HG02973 (cell line): ENCODE results near the gene CWC22.
A peak's percentile ranks its signal among the peaks of the same experiment; 100 is the strongest.
"Not testable (repeated sequence)": the region's sequence is repeated elsewhere in the genome, so short reads cannot be mapped to it uniquely, and the experiment has no call there.

Source experiments
- ATAC-seq: cut with Tn5 transposase; IDR thresholded peaks from one replicate; pipeline ENCODE4 v1.9.1; 2021; ENCODE audit warnings: moderate library complexity; ENCODE audit not compliant: unreplicated experiment

Gene CWC22

GRCh38 chr2:180003559-180003958, 3.5 kb downstream of the CWC22 start:
- no peak for ATAC-seq

- no peak for ATAC-seq
These were observed 4.0 kb downstream of the CWC22 start for GRCh38 chr2:180003073-180003472.

- no peak for ATAC-seq
These were observed 4.8 kb downstream of the CWC22 start for GRCh38 chr2:180002198-180002770.

GRCh38 chr2:180001726-180002125, 5.4 kb downstream of the CWC22 start:
- ATAC-seq: no peak

GRCh38 chr2:180000434-180000833, 6.7 kb downstream of the CWC22 start:
- ATAC-seq: peak; percentile 38

- no peak for ATAC-seq
These were observed 8.1 kb downstream of the CWC22 start for GRCh38 chr2:179999000-179999399.

- ATAC-seq: no peak
These were observed 11.2 kb downstream of the CWC22 start for GRCh38 chr2:179995741-179996515.

GRCh38 chr2:179991344-179991743, 15.8 kb downstream of the CWC22 start:
- ATAC-seq: no peak

GRCh38 chr2:179990676-179991317, 16.3 kb downstream of the CWC22 start:
- no peak for ATAC-seq

GRCh38 chr2:179987916-179988315, 19.2 kb downstream of the CWC22 start:
- no peak for ATAC-seq

- peak; percentile 99 for ATAC-seq
These were observed 21.8 kb downstream of the CWC22 start for GRCh38 chr2:179985163-179985820.

- no peak for ATAC-seq
These were observed 23.7 kb downstream of the CWC22 start for GRCh38 chr2:179983250-179983932.

GRCh38 chr2:179981085-179981484, 26.0 kb downstream of the CWC22 start:
- ATAC-seq: no peak

- no peak for ATAC-seq
These were observed 32.3 kb downstream of the CWC22 start for GRCh38 chr2:179974761-179975160.

- ATAC-seq: no peak
These were observed 40.2 kb downstream of the CWC22 start for GRCh38 chr2:179966778-179967394.

GRCh38 chr2:179965291-179966258, 41.5 kb downstream of the CWC22 start:
- no peak for ATAC-seq

- ATAC-seq: no peak
These were observed 43.5 kb downstream of the CWC22 start for GRCh38 chr2:179963626-179964025.

GRCh38 chr2:179958251-179958650, 48.8 kb downstream of the CWC22 start:
- ATAC-seq: not testable (repeated sequence)

- no peak for ATAC-seq
These were observed 53.1 kb downstream of the CWC22 start for GRCh38 chr2:179954026-179954425.
